ENCODE measurements around the gene DDAH2. TPM values are rescaled to one million over a fixed set of nuclear protein-coding genes. Genes with fewer than 3 reads are reported as not detected.
"Not testable (repeated sequence)": the region's sequence is repeated elsewhere in the genome, so short reads cannot be mapped to it uniquely, and the experiment has no call there.

The DDAH2 gene
- total and polyA plus RNA-seq, 2 experiments from 2014 or later = 138 to 170 TPM

- Histone ChIP-seq H3K27ac (no peak overlapping the region), H3K36me3 (no peaks in the 10 kb centered on the region), H3K4me1 (ENCODE audit: low read depth) (peaks cover 11% of the 10 kb centered on the region), H3K27me3 (no peaks in the 10 kb centered on the region), H3K4me3 (no peak overlapping the region), H3K9me3 (ENCODE audit: low read depth) (no peaks in the 10 kb centered on the region)
- TF ChIP-seq, protein P1, sequence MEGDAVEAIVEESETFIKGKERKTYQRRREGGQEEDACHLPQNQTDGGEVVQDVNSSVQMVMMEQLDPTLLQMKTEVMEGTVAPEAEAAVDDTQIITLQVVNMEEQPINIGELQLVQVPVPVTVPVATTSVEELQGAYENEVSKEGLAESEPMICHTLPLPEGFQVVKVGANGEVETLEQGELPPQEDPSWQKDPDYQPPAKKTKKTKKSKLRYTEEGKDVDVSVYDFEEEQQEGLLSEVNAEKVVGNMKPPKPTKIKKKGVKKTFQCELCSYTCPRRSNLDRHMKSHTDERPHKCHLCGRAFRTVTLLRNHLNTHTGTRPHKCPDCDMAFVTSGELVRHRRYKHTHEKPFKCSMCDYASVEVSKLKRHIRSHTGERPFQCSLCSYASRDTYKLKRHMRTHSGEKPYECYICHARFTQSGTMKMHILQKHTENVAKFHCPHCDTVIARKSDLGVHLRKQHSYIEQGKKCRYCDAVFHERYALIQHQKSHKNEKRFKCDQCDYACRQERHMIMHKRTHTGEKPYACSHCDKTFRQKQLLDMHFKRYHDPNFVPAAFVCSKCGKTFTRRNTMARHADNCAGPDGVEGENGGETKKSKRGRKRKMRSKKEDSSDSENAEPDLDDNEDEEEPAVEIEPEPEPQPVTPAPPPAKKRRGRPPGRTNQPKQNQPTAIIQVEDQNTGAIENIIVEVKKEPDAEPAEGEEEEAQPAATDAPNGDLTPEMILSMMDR (IDR thresholded peaks at IDR 0.05; ENCODE audit: low read depth, low read length) = no peak
- no peak for DNase-seq (ENCODE audit: low read depth in 1 of 2, low spot score in 1 of 2)
Observed at GRCh38 chr6:31712296-31712695, 16.8 kb downstream of the DDAH2 start.

GRCh38 chr6:31711233-31711632 lies 17.9 kb downstream of the DDAH2 start:
- no peaks in the 10 kb centered on the region for H3K36me3 ChIP-seq
- H3K27me3 ChIP-seq = no peaks in the 10 kb centered on the region
- no peak overlapping the region for H3K4me3 ChIP-seq
- H3K4me1 ChIP-seq (ENCODE audit: low read depth) = peaks cover 11% of the 10 kb centered on the region
- no peaks in the 10 kb centered on the region for H3K9me3 ChIP-seq (ENCODE audit: low read depth)
- TF ChIP-seq, protein P1 (IDR thresholded peaks at IDR 0.05; ENCODE audit: low read depth, low read length) = no peak
- no peak overlapping the region for H3K27ac ChIP-seq
- DNase-seq (ENCODE audit: low read depth in 1 of 2, low spot score in 1 of 2) = no peak

DNA sequence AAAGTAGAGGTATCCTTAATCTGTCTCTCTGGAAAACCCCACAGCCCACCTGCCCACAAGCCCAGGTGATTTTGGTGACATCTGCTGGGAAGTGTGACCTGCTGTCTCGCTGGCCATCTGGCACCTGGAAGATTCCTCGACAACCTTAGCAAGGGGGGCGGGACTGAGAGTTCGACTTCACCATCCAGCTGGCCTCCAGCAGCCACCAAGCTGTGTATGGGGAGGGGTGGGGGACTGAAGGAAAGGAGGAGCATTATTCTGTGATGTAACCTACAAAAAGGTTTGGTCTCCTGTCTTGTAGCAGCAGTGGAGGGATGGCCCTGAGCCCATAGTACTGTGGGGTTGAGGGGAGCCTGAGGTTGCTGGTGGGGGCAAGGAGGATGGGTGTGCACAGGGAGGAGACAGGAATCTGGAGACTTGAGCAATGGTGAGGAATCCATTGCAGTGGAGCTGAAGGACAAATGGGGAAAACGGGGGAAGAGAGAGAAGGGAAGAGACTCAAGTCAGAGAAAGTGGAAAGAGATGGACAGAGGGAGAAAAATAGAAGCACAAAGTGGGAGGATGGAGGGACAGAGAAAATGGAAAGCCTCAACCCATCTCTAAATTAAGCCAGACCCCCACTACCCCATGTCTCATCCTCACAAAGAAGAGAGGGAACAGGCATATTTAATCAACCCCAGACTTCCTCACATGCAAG lies 18.4 kb downstream of the DDAH2 start:
- no peaks in the 10 kb centered on the region for H3K9me3 ChIP-seq (ENCODE audit: low read depth)
- H3K27me3 ChIP-seq = no peaks in the 10 kb centered on the region
- H3K4me1 ChIP-seq (ENCODE audit: low read depth) = peaks cover 11% of the 10 kb centered on the region
- H3K36me3 ChIP-seq = no peaks in the 10 kb centered on the region
- no peak overlapping the region for H3K27ac ChIP-seq
- TF ChIP-seq, protein P1 (IDR thresholded peaks at IDR 0.05; ENCODE audit: low read depth, low read length) = no peak
- H3K4me3 ChIP-seq = no peak overlapping the region
- DNase-seq (ENCODE audit: low read depth in 1 of 2, low spot score in 1 of 2) = no peak

DNA sequence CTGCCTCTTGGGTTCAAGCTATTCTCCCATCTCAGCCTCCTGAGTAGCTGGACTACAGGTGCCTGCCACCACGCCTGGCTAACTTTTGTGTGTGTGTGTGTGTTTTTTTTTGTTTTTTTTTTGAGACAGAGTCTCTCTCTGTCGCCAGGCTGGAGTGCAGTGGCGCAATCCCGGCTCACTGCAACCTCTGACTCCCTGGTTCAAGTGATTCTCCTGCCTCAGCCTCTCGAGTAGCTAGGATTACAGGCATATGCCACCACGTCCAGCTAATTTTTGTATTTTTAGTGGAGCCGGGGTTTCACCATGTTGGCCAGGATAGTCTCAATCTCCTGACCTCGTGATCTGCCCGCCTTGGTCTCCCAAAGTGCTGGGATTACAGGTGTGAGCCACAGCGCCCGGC lies 19.9 kb downstream of the DDAH2 start:
- H3K27me3 ChIP-seq; DNase-seq (ENCODE audit: low read depth in 1 of 2, low spot score in 1 of 2); H3K4me1 ChIP-seq (ENCODE audit: low read depth); H3K36me3 ChIP-seq; H3K27ac ChIP-seq; H3K4me3 ChIP-seq; H3K9me3 ChIP-seq (ENCODE audit: low read depth): not testable (repeated sequence)

GRCh38 chr6:31708224-31708623 lies 20.9 kb downstream of the DDAH2 start:
- Histone ChIP-seq H3K4me3 (no peak overlapping the region), H3K9me3 (ENCODE audit: low read depth) (no peaks in the 10 kb centered on the region), H3K27ac (no peak overlapping the region), H3K4me1 (ENCODE audit: low read depth) (no peaks in the 10 kb centered on the region), H3K36me3 (no peaks in the 10 kb centered on the region), H3K27me3 (no peaks in the 10 kb centered on the region)
- TF ChIP-seq, protein P1 (IDR thresholded peaks at IDR 0.05; ENCODE audit: low read depth, low read length) = no peak
- no peak for DNase-seq (ENCODE audit: low read depth in 1 of 2, low spot score in 1 of 2)

DNA sequence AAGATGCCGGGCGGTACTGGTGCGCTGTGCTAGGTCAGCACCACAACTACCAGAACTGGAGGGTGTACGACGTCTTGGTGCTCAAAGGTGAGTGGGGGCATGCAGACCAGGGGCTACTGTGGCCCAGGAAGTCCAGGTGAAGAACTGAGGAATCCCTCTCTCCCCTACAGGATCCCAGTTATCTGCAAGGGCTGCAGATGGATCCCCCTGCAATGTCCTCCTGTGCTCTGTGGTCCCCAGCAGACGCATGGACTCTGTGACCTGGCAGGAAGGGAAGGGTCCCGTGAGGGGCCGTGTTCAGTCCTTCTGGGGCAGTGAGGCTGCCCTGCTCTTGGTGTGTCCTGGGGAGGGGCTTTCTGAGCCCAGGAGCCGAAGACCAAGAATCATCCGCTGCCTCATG lies 21.4 kb downstream of the DDAH2 start:
- no peak for DNase-seq (ENCODE audit: low read depth in 1 of 2, low spot score in 1 of 2)
- TF ChIP-seq, protein P1 (IDR thresholded peaks at IDR 0.05; ENCODE audit: low read depth, low read length) = no peak
- Histone ChIP-seq H3K27me3 (no peaks in the 10 kb centered on the region), H3K9me3 (ENCODE audit: low read depth) (no peaks in the 10 kb centered on the region), H3K36me3 (no peaks in the 10 kb centered on the region), H3K4me3 (no peak overlapping the region), H3K27ac (no peak overlapping the region), H3K4me1 (ENCODE audit: low read depth) (no peaks in the 10 kb centered on the region)
